H9 (cell line): Measurements from ENCODE around the gene GAPDH. TPM values are rescaled to one million over a fixed set of nuclear protein-coding genes. Genes with fewer than 3 reads are reported as not detected.

Experiments used
- DNase-seq: peaks from one replicate; pipeline ENCODE4 v3.0.0-alpha.2; 2017
- H2AFZ ChIP-seq: one replicate; pipeline ENCODE4 v1.6.1; 2013; ENCODE audit warnings: mild to moderate bottlenecking, low read length, control low read depth, moderate library complexity
- H2AK5ac ChIP-seq: 2 replicates; pipeline ENCODE4 v1.6.1; 2013; ENCODE audit warnings: low read length, control low read depth, mixed read lengths; ENCODE audit not compliant: insufficient read length
- H2BK120ac ChIP-seq: one replicate; pipeline ENCODE4 v1.6.1; 2013; ENCODE audit warnings: low read depth, mild to moderate bottlenecking, low read length, control low read depth, inconsistent platforms; ENCODE audit not compliant: poor library complexity, severe bottlenecking
- H2BK12ac ChIP-seq: 2 replicates; pipeline ENCODE4 v1.6.1; 2013; ENCODE audit warnings: low read length, control low read depth, mixed read lengths, low read depth; ENCODE audit not compliant: insufficient read length
- H2BK15ac ChIP-seq: 2 replicates; pipeline ENCODE4 v1.6.1; 2013; ENCODE audit warnings: low read depth, low read length, control low read depth
- H2BK20ac ChIP-seq: one replicate; pipeline ENCODE4 v1.6.1; 2013; ENCODE audit warnings: low read depth, mild to moderate bottlenecking, low read length, control low read depth, inconsistent platforms; ENCODE audit not compliant: poor library complexity, severe bottlenecking
- H2BK5ac ChIP-seq: 2 replicates; pipeline ENCODE4 v1.6.1; 2013; ENCODE audit warnings: low read length, control low read depth, mixed read lengths; ENCODE audit not compliant: insufficient read length
- H3K14ac ChIP-seq: 2 replicates; pipeline ENCODE4 v1.6.1; 2013; ENCODE audit warnings: low read length, control low read depth; ENCODE audit not compliant: insufficient read depth
- H3K18ac ChIP-seq: 2 replicates; pipeline ENCODE4 v1.6.1; 2013; ENCODE audit warnings: low read depth, mild to moderate bottlenecking, mixed read lengths, low read length, control low read depth; ENCODE audit not compliant: insufficient read length
- H3K23ac ChIP-seq: 2 replicates; pipeline ENCODE4 v1.6.1; 2013; ENCODE audit warnings: low read length, control low read depth, mixed read lengths, low read depth; ENCODE audit not compliant: insufficient read length
- H3K23me2 ChIP-seq: 2 replicates; pipeline ENCODE4 v1.6.1; 2013; ENCODE audit warnings: low read depth, mild to moderate bottlenecking, mixed read lengths, low read length, control low read depth; ENCODE audit not compliant: insufficient read length, poor library complexity, severe bottlenecking
- H3K27ac ChIP-seq: 2 replicates; pipeline ENCODE4 v1.5.1; 2013; ENCODE audit warnings: low read length, control low read depth, mixed read lengths, low read depth; ENCODE audit not compliant: insufficient read length
- H3K27me3 ChIP-seq: 2 replicates; pipeline ENCODE4 v1.6.1; 2013; ENCODE audit warnings: low read length, control low read depth, inconsistent platforms; ENCODE audit not compliant: insufficient read depth
- H3K4ac ChIP-seq: 2 replicates; pipeline ENCODE4 v1.6.1; 2013; ENCODE audit warnings: low read depth, mild to moderate bottlenecking, control low read depth, inconsistent platforms, low read length, moderate library complexity
- H3K4me1 ChIP-seq: 2 replicates; pipeline ENCODE4 v1.6.1; 2013; ENCODE audit warnings: low read length, control low read depth, inconsistent platforms; ENCODE audit not compliant: insufficient read depth
- H3K4me2 ChIP-seq: 2 replicates; pipeline ENCODE4 v1.6.1; 2013; ENCODE audit warnings: low read length, control low read depth, mixed read lengths; ENCODE audit not compliant: insufficient read length, insufficient read depth
- H3K56ac ChIP-seq: 2 replicates; pipeline ENCODE4 v1.6.1; 2013; ENCODE audit warnings: low read depth, mild to moderate bottlenecking, mixed read lengths, low read length, control low read depth; ENCODE audit not compliant: insufficient read length
- H3K79me1 ChIP-seq: 2 replicates; pipeline ENCODE4 v1.6.1; 2013; ENCODE audit warnings: low read depth, mild to moderate bottlenecking, moderate library complexity, low read length, control low read depth, inconsistent platforms; ENCODE audit not compliant: insufficient read depth, poor library complexity, severe bottlenecking
- H3K79me2 ChIP-seq: 2 replicates; pipeline ENCODE4 v1.6.1; 2013; ENCODE audit warnings: low read length, control low read depth, inconsistent platforms; ENCODE audit not compliant: insufficient read depth
- H3K9ac ChIP-seq: 2 replicates; pipeline ENCODE4 v1.6.1; 2013; ENCODE audit warnings: low read length, control low read depth, mixed read lengths; ENCODE audit not compliant: insufficient read length; ENCODE audit errors: extremely low read depth
- H3K9me3 ChIP-seq: one replicate; pipeline ENCODE4 v1.6.1; 2013; ENCODE audit warnings: low read depth, low read length, inconsistent platforms; ENCODE audit not compliant: control insufficient read depth
- H3T11ph ChIP-seq: one replicate; pipeline ENCODE4 v1.6.1; 2013; ENCODE audit warnings: mild to moderate bottlenecking, low read length, control low read depth, inconsistent platforms
- H4K20me1 ChIP-seq: one replicate; pipeline ENCODE4 v1.6.1; 2013; ENCODE audit not compliant: control insufficient read depth, insufficient read length, insufficient read depth
- H4K5ac ChIP-seq: 2 replicates; pipeline ENCODE4 v1.6.1; 2013; ENCODE audit warnings: low read depth, mild to moderate bottlenecking, mixed read lengths, low read length, control low read depth; ENCODE audit not compliant: insufficient read length
- H4K8ac ChIP-seq: replicated peaks from 2 replicates; pipeline ENCODE4 v1.6.1; 2013; ENCODE audit warnings: low read length, control low read depth, mixed read lengths, low read depth; ENCODE audit not compliant: insufficient read length
- H4K91ac ChIP-seq: 2 replicates; pipeline ENCODE4 v1.6.1; 2013; ENCODE audit warnings: low read depth, mild to moderate bottlenecking, moderate library complexity, mixed read lengths, low read length, control low read depth; ENCODE audit not compliant: insufficient read length
- H3K27ac Mint-ChIP-seq, 3 experiments: 2 replicates in 2 of 3; 3 replicates in 1 of 3; pipeline ENCODE4 v1.8.0; 2020 to 2021; ENCODE audit warnings: mixed read lengths in 3 of 3, mild to moderate bottlenecking in 1 of 3, moderate library complexity in 1 of 3
- H3K27me3 Mint-ChIP-seq: 2 replicates; pipeline ENCODE4 v1.8.0; 2021; ENCODE audit warnings: low read depth, mild to moderate bottlenecking, moderate library complexity, mixed read lengths
- H3K36me3 Mint-ChIP-seq, 3 experiments: 2 replicates in 2 of 3; 3 replicates in 1 of 3; pipeline ENCODE4 v1.8.0; 2020 to 2021; ENCODE audit warnings: low read depth in 3 of 3, mixed read lengths in 3 of 3; ENCODE audit not compliant: insufficient read depth in 1 of 3
- H3K4me1 Mint-ChIP-seq, 2 experiments: 2 replicates each; pipeline ENCODE4 v1.8.0; 2020; ENCODE audit warnings: mixed read lengths in 2 of 2
- H3K4me3 Mint-ChIP-seq, 2 experiments: 2 replicates in 1 of 2; 3 replicates in 1 of 2; pipeline ENCODE4 v1.8.0; 2020 to 2021; ENCODE audit warnings: mild to moderate bottlenecking in 2 of 2, mixed read lengths in 2 of 2, moderate library complexity in 1 of 2
- H3K9me3 Mint-ChIP-seq, 2 experiments: 2 replicates in 1 of 2; 3 replicates in 1 of 2; pipeline ENCODE4 v1.8.0; 2020; ENCODE audit warnings: mild to moderate bottlenecking in 2 of 2, mixed read lengths in 2 of 2, moderate library complexity in 1 of 2
- CTCF ChIP-seq: fragments of 200-600 bp; sonication (generic); conservative IDR thresholded peaks from 3 replicates; pipeline ENCODE4 v1.8.0; 2021; ENCODE audit warnings: antibody characterized with exemption, mild to moderate bottlenecking
- WGBS: extraction: QIAGEN DNeasy Blood & Tissue Kit; methylation state at CpG from one replicate; pipeline ENCODE4 v1.1.7; 2013; ENCODE audit warnings: missing lambda C conversion rate, low lambda C conversion rate, mixed read lengths; ENCODE audit not compliant: insufficient read length; ENCODE audit errors: extremely low coverage; 5-methylcytosine and 5-hydroxymethylcytosine counted together
- total RNA-seq: library from RNA; stranded (reverse); gene quantifications from 2 replicates; pipeline ENCODE4 v1.2.1, GENCODE V29; 2021

The GAPDH gene
- total RNA-seq, 1 experiment from 2014 or later, result 4,581 TPM

- no peak for DNase-seq
- Histone ChIP-seq H3K27ac (no peak overlapping the region), H3K9ac (no peak overlapping the region)
Observed at GRCh38 chr12:6548966-6549683, 14.8 kb downstream of the GAPDH start.

More at GRCh38 chr12:6548966-6549683, 14.8 kb downstream of the GAPDH start:
- Mint-ChIP-seq H3K27ac (peak overlapping the region in 2 of 3 experiments; percentile 1 to 2; a peak in 2 of 7 replicates), H3K4me3 (peak overlapping the region in 1 of 2 experiments; percentile 7; a peak in 1 of 5 replicates), H3K4me1 (peaks cover 15 to 25% of the 10 kb centered on the region in 2 experiments), H3K9me3 (no peaks in the 10 kb centered on the region; a peak in 1 of 5 replicates), H3K27me3 (no peaks in the 10 kb centered on the region), H3K36me3 (peaks cover 34 to 63% (median 47%) of the 10 kb centered on the region in 3 experiments)
- Histone ChIP-seq H3K4me1 (peaks cover 2% of the 10 kb centered on the region; the same call in 1 of the 2 replicates), H3K14ac (no peak overlapping the region), H3K23ac (no peak overlapping the region), H2BK20ac (no peak overlapping the region), H2BK12ac (no peak overlapping the region), H3K79me2 (peaks cover 7% of the 10 kb centered on the region; the same call in 1 of the 2 replicates), H3K18ac (no peak overlapping the region), H2AFZ (no peak overlapping the region), H3T11ph (no peak overlapping the region), H3K4me2 (no peak overlapping the region), H3K79me1 (no peaks in the 10 kb centered on the region), H4K91ac (no peak overlapping the region), H3K56ac (no peak overlapping the region), H2BK5ac (no peak overlapping the region), H4K8ac (no peak overlapping the region), H3K27me3 (no peaks in the 10 kb centered on the region), H3K9me3 (no peaks in the 10 kb centered on the region), H3K23me2 (no peaks in the 10 kb centered on the region), H2BK15ac (no peak overlapping the region), H4K5ac (no peak overlapping the region), H4K20me1 (no peaks in the 10 kb centered on the region), H2AK5ac (no peak overlapping the region), H3K4ac (no peak overlapping the region), H2BK120ac (no peak overlapping the region)
- WGBS, result no CpG with 5 or more reads among the region's 15 CpGs
- TF ChIP-seq CTCF, result no peak
